GM21723 (cell line): ENCODE measurements around the gene OLIG3.

Experiments used
- ATAC-seq: cut with Tn5 transposase; IDR thresholded peaks from one replicate; pipeline ENCODE4 v1.9.1; 2021; ENCODE audit warnings: mild to moderate bottlenecking, moderate library complexity; ENCODE audit not compliant: unreplicated experiment

Gene OLIG3

DNA sequence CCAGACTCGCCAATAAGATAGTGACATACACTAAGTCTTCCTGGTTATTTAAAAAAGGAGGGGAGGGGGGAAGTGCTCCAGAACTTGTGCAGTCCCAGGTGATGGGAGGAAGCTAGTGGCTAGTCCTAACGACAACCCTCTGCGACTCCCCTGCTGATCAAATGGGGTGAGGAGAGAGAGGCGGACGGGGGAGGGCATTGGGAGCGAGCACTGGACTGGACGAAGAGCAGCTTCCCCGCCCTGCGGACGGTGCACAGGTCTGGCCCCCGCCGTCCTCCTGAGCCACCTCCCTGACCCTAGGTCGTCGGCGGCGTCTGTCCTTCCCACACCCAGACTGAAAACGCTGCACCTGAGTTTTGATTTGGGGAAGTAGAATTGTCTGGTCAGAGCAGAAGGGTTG is 2.2 kb upstream of the OLIG3 start:
- no peak for ATAC-seq

DNA sequence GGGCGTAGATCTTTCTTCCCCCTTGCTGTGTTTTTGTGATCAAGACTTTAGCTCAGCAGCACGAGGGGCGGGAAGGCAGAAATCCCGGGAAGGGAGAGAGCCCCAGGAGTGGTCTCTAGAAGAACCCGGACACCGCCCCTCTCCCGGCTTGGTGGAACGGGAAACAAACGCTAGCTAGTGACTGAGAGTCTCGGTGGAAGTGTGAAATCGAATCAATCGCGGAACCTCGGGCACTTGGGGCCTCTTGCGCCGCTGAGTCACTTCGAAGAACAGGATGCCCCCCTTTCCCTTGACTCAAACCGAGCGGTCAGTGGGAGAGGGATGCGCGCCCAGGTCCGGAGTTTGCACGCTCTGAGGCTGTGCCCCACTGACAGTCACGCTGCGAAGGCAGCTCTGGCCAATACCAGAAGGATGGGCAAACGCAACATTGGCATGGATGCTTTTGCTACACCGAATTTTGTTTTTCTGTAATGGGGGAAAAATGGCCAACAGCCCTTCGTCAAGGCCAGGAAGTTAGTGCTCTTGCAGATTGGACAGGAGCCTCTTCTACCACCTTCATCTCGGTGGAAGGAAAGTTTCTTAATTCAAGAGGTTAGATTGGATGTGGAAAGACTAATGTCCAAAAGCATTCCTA is 1.6 kb upstream of the OLIG3 start:
- ATAC-seq: no peak

DNA sequence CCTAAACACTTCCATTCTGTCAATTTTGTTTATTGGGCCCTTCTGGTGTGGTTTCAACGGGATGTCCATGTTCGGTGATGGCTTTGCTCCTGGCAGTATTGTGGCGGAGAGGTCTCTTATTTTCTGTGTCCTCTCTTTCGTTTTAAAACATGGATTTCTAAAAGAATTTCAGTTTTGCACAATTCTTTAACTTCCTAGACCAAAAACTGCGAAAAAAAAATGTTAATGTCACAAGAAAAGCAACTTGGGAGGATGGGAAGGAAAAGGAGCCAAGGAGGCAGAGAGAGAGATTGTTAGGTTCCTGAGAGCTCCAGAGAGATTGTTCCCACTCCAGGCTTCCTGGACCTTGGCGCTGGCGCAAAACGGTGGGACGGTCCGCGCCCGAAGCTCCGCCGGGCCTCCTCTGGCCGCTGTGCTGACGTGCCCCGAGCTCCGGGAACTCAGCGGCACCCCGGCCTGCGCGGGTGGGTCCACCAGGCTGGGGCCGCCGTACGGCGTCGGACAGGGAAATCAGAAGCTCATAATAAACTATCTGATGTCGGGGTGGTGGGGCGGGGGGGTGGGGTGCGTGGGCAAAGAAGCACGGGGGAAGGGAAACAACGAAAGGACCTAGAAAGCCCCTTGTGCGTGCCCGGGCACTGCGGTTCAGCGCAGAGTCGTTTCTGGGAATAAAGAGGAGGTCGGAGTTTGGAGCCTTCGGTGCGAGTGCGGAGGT is 951 bp upstream of the OLIG3 start:
- ATAC-seq: no peak

DNA sequence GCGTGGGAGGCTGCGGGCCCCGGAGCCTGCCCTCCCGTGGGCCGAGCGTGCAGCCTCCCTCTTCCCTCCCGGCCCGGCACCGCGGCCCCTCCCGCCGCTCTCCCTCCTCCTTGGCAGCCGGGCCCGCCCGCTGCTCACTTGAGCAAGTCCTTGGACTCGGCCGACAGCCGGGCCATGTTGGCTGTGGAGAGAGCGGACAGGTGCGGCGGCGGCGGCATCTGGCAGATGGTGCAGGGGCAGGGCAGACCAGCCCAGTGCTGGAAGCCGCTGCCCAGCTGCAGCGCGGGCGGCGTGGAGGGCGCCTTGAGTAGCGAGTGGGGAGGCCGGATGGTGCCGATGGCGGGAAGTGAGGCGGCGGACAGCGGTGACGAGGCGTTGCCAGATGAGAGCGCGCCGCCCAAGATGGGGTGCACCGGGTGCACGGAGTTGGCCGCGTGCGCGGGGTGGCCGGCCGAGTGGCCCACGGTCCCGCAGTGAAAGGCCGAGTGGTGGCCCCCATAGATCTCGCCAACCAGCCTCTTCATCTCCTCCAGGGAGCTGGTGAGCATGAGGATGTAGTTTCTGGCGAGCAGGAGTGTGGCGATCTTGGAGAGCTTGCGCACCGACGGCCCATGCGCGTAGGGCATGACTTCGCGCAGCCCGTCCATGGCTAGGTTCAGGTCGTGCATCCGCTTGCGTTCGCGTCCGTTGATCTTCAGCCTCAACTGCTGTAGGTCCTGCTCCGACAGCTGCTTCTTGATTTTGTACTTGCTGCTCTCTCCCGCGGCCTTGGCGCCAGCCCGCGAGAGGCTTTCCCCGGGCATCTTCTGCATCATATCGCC is 766 bp downstream of the OLIG3 start:
- ATAC-seq: no peak

DNA sequence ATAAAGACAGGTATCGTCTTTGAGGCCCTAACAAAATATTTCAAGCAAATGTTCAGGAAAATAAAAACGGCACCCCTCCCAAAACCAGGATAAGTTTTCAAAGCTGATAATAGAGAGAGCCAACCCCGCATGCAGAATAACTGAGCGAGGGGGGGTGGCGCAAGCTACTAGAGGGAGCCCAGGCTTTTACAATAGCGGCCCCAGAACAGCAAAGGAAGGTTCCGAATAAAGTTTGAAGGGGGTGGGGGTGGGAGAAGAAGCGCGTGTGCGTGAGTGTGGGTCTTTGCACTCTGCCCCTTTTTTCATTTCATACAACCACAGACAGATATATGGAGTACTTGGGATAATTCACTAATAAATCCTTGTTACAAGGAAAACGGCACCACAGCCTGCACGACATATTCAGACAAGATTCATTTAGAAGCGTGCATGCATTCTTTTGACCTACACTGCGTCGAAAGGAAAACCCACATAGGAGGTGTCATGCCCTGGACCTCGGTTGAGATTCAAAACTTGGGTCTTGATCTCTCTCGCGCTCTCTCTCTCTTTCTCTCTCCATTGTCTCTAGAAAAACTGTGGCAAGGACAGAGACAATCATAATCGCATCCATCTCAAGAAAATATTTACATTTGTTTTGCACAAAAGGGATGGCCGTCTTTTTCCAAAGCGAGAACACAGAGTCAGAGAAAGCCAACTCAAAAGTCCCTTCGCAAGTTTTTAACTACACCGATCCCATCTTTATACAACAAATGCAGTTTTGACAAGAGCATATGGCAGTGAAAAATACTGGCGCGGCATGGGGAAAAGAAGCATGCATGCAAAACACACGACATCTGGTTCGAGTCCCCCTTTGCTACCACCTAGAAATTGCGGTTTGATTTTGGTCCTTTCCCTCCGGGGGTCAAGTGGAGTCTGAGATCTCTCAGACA is 1.6 kb downstream of the OLIG3 start:
- no peak for ATAC-seq

DNA sequence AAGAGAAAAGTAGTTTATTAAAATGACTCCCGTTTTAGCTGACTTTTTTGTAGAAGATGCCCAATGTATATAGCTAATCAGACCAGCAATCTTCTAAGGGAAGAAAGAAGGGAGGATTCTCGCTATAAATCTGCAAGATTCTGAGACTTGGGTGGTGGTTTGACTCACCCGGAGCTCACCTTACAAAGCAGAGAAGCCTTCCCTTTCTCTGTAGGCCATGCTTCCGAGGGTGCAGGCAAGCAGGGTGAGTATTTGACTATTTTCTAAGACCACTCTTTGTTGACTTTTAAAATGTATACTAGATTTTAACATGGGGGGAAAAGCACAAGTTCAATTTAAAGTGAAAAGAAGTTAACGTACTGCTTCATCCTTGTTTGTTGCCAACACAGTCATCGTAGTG is 2.7 kb downstream of the OLIG3 start:
- ATAC-seq: no peak

DNA sequence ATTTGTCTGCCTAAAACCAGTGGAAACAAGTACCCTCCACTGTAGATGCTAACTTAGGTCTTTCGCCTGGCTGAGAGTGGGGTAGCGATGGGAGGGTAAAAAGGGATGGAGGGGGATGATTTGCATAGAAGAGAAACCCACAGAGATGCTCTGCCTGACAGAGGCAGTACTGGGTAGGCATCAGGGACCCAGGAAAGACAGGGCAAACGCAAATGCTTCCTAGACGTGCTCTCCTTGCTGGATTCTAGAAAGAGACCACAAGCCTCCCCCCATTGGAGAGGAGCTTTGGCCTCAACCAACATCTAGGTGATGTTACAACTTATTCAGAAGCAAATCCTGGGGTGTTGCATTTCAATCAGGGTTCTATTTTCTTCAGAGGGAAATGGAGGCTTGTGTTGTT is 3.2 kb downstream of the OLIG3 start:
- ATAC-seq: no peak

DNA sequence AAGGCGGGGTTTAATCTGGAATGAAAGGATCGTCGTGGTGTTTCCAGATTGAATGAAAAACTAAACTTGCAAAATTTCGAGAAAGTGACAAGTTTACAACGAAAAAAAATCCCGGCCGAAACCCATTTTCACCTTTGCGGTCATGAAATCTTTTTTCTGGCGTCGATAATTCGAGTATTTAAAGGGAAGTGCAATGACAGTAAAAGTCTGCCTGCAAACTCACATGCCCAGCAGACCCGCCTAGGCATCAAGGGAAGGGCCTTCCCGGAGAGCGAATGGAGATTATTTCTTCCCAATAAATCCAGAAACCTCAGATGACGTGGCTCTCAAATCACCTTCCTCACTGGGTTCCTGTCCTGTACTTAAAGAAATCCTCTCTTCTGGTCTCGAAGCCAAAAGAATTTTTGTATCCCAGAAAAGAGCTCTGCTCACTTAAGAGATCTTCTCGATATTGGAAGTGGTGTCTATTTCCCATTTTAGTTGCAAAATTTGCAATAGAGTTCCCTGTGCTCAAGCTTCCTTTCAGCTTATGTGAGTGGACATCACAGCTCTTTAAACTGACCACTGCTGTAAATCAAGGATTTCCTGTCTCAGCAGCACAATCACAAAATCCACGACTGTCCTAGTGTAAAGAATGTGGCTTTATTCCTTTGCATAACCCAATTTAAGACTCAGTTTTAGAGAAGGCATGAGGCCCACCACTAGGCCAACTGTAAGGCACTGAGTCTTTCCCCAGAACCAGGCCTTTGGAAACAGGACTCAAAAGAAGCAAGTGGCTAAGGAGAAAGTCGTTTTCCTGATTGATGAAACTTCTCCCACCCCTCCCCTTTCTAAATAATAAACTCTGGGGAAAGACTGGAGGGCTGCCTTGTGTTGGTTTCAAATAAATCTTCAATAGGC is 3.9 kb downstream of the OLIG3 start:
- ATAC-seq: no peak

DNA sequence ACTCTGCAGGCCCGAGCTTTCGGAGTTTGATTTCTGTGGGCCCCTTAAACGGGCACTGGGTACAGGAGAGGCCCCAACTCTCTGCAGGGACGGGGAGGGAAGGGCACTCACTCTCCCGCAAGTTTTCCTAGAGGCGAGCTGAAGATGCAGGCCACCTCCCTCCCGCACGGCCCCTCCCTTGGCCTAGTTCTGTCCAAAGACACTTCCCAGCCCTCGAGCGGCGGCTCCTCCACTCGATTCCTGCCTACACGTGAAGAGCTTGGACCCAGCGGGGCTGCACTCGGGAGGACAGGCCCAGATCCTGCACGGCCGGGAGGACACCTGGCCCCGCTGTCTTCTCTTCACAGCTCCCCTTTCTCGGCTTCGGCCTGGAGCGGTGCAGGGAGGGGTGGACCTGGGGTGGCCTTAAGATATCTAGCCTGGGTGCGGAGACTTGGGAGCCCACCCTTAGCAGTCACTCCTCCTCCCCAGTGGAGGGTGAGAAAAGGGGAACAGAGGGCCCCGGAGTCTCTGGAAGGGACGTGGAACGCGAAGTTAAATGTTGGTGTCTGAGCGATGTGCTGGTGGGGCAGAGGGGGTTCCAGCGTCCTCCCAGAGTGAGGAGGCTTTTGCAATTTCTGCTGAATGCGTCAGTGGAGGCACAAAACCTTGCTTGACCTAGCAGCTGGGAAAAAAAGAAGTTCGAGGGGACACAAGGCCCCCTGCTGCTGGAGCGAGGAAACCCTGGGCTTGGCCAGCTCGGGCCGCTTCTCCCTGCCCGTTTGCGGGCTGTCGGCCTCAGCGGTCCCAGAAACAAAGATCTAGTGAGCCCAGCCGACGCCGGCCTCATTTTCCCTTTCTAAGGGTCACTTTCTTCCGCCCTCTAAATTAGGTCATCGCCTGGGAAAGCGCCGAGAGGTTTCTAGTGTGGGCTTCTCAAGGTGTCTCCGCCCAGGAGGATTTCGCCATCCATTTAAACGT is 4.9 kb downstream of the OLIG3 start:
- ATAC-seq: no peak

DNA sequence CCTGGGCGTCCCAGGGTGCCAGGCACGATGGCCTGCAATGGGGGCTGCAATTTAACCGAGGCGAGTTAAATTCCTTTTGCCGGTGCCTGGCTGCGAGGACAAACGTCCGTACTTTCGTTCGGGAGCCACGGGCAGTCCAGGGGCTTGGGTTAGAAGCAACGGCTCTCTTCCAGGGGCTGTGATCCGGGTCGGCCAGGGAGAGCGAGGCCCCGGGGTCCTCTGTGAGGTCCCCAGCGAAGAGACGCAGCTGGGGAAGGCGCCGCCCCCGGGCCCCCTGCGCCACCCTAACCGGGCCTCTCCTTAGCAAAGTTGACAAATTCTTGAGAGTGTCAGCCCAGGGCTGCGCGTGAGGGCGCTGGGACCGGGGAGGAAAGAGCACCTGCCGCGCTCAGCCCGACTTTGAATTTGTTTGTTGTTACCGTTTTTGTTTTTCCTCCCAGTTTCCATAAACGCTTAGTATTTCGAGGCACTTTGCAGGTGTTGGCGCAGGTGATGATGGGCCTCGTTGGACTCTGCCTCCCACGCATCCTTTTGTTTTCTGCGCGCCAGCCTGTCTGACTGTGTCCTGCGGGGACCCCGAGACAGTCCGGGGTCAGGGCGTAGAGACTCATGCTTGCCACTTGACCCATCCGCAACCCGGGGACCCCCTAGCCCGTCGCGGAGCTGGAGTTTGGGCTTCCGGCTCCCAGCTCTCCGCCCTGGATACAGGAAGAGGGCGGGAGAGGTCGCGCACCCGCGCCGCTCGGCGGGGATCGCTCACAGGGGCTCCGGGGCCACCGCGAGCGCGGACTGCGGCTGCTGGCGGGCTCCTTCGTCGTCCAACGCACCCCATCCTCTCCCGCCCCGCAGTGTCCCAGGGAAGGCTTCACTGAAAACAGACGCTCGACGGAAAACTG is 5.8 kb downstream of the OLIG3 start:
- ATAC-seq: no peak

DNA sequence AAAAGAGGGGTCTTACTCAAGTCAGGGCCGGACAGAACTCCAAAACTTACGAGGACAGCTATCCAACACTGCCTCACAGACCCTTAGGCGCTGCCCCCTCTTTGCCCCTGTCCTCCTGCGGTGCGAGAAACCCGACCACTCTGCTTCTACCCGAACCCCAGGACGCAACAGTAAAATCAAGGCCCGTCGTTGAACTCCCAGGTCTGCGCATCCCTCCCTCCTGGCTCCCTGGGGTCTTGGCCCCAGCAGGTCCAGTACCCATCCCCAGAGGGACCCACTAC is 6.4 kb downstream of the OLIG3 start:
- ATAC-seq: no peak

DNA sequence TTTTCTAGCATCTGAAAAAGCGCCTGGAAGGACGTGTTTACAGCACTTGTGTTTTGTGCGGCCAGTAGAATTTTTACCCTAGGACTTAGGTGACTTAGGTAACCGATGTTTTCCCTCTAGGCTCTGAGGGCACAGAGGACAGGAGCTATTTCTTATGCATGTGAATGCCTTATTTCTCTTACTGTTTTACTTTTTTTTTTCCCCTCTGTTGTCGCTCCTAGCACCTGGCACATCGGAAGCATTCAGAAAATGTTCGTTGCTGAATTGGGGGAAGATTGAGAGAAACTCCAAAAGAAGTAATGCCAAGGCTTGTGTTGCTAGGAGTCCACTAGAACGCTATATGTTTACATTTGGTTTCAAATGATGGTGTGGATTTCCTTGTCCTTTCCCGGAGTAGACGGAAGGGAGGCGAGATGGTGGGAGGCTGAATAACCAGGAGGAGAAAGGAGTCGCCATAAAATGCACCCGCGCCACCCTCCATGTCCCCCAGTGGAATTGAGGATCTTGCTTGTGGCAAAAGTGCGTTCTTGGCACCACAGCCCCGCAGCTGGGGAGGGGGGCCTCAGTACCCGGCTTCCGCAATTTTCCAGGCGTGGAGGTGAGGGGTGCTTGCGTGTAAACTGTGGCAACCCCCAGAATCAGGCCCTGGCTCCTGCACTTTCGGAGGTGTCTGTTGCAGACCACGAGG is 6.9 kb downstream of the OLIG3 start:
- ATAC-seq: no peak

DNA sequence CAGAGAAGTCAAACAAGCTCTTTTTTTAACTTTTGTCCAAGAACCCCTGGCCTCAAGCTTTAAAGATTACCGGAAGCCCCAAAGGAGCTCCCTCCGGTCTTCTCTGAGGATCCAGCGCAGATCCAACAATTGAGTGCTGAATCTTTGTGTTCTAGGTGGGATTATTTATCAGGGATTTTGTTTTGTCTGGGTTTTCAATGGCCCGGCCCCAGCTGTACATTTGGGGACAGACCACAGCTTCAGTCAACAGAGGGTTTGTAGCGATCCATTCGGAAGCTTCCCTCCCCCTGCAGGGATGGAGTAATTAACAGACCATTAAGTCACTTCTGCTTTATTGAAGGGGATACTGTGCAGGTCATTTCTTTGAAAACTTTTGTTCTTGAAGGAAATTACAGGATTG is 7.8 kb downstream of the OLIG3 start:
- no peak for ATAC-seq

DNA sequence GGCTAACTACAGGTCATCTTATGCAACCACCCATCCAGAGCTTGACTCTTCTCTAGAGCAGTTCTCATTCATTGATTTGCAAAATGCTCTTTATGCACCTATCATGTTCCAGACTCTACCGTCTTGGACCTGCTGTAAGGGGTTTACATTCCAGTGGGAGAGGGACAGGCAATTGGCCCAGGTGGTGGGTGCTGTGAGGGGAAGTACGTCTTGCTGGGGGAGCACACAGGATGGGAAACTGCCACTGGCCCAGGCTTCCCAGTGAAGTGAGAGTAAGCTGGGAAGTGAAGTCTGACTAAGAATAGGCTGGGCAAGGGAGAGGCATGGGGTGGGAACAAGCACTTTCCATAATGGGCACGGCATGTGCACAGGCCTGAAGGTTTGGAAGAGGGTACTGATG is 13.8 kb downstream of the OLIG3 start:
- no peak for ATAC-seq

DNA sequence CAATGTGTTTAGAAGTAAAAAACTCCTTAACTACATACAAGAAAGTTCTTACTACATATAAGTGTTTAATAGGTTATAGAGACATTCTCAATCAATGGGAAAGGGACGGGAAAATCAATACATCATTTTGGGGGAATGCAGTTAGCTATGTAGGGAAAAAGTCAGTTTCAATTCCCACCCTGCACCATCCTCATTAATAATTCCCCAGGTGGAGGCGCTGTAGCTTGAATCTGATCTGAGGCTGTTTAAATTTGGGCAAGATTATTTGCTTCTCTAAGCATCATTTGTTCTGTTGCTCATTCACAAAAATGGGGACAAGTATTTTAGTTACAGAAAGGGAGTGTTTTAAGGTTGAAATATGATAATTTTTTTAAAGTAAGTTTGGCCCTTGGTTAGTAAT is 19.1 kb downstream of the OLIG3 start:
- ATAC-seq: no peak

DNA sequence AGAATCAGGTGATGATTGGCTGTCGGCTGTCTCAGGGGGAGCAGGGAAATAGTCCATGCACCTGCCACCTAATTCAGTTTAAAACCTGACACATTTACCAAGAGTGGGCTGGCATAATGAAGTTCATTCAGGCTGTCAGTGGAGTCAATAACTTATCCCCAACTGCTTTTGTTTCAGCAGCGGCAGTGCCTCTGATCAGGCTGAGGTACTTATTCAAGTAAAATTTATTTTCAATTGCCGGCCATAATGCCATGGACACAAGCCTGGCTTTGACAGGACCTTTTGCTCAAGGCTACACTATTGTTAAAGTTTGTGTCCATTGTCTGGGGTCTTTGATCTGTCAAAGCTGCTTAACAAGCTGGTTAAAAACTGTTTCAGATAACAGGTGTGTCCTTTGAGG is 20.6 kb downstream of the OLIG3 start:
- ATAC-seq: no peak

DNA sequence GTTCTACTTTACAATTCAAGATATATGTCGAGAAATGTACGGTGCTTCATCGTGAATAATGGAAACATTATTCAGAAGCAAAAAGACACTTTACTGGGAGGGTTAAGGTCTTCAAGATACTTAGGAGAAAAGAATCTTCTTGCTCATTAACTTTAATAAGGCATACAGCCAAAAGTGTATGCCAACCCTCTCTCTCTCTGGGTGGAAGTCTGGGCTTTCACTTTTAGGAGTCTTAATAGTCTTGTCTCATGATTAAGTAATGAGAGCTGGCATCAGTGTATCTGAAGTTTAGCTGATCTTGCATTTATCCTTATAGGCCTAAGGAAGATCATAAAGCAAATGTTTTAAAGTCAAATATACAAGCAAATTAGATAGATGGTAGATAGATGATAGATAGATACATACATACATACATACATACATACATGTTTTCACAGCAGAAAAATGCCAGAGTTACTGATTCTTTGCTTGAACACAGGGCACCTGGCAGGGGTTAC is 21.5 kb downstream of the OLIG3 start:
- no peak for ATAC-seq
